Endothelial cell of umbilical vein (primary cell): ENCODE data around the gene SAP30L. TPM values are rescaled to one million over a fixed set of nuclear protein-coding genes. Genes with fewer than 3 reads are reported as not detected.

Experiments used
- BruUV-seq: library from RNA; stranded (reverse); fragments of 400-500 nt; replicated peaks from 2 replicates; lab custom pipeline; 2021; lab: Mats Ljungman, UMichigan
- CTCF ChIA-PET: fragments of 300-600, 350-600 bp; sonication (Branson Sonifier 250); formaldehyde crosslinking; loops from one replicate; lab custom pipeline; 2021; ENCODE audit warnings: antibody characterized with exemption, inconsistent platforms; lab: Charles Lee
- POLR2A ChIA-PET: fragments of 300-600, 350-600 bp; sonication (Branson Sonifier 250); formaldehyde crosslinking; loops from one replicate; lab custom pipeline; 2021; ENCODE audit warnings: antibody characterized with exemption, inconsistent platforms; lab: Charles Lee
- DNase-seq: peaks from one replicate; pipeline ENCODE4 v3.0.0-alpha.2; 2011; ENCODE audit warnings: low read depth, low spot score
- FAIRE-seq: peaks from 2 replicates; lab custom pipeline; 2011; peaks lifted over from hg19 to GRCh38; lab: Jason Lieb, UNC
- H2AFZ ChIP-seq: 2 replicates; pipeline ENCODE4 v1.6.0; 2012; ENCODE audit warnings: low read depth, low read length, control low read depth, inconsistent platforms
- H3K27ac ChIP-seq: 2 replicates; pipeline ENCODE4 v1.5.1; 2011; ENCODE audit warnings: low read depth, mild to moderate bottlenecking, control low read depth, low read length, moderate library complexity; ENCODE audit not compliant: insufficient read depth
- H3K27me3 ChIP-seq, 2 experiments: 2 replicates each; pipeline versions ENCODE4 v1.6.0 to v1.6.1; 2011; ENCODE audit warnings: low read length in 2 of 2, mixed read lengths in 1 of 2; ENCODE audit not compliant: control insufficient read depth in 2 of 2, insufficient read depth in 2 of 2
- H3K36me3 ChIP-seq, 2 experiments: 2 replicates in 1 of 2; 3 replicates in 1 of 2; pipeline ENCODE4 v1.5.1; 2011; ENCODE audit warnings: low read length in 2 of 2, mild to moderate bottlenecking in 1 of 2, moderate library complexity in 1 of 2; ENCODE audit not compliant: control insufficient read depth in 2 of 2, insufficient read depth in 2 of 2; ENCODE audit errors: extremely low read depth in 1 of 2
- H3K4me1 ChIP-seq: 3 replicates; pipeline ENCODE4 v1.5.1; 2011; ENCODE audit warnings: mild to moderate bottlenecking, low read length; ENCODE audit not compliant: control insufficient read depth, insufficient read depth; ENCODE audit errors: extremely low read depth
- H3K4me2 ChIP-seq: 2 replicates; pipeline ENCODE4 v1.6.1; 2011; ENCODE audit warnings: low read length, control low read depth, mixed read lengths; ENCODE audit not compliant: insufficient read depth
- H3K4me3 ChIP-seq, 3 experiments: fragments of 200-600 bp in 1 of 3; sonication (generic), shearing (Covaris generic) in 1 of 3; replicated peaks in 1 of 3; 2 replicates each; pipeline ENCODE4 v1.5.1; 2011 to 2016; ENCODE audit warnings: control low read depth in 3 of 3, low read length in 3 of 3, mild to moderate bottlenecking in 2 of 3, inconsistent platforms in 1 of 3, low read depth in 1 of 3, moderate library complexity in 1 of 3; ENCODE audit not compliant: insufficient read depth in 1 of 3
- H3K79me2 ChIP-seq: 2 replicates; pipeline ENCODE4 v1.6.0; 2012; ENCODE audit warnings: low read length, inconsistent platforms; ENCODE audit not compliant: control insufficient read depth, insufficient read depth
- H3K9ac ChIP-seq: replicated peaks from 2 replicates; pipeline ENCODE3; 2011; ENCODE audit warnings: low read length, control low read depth; ENCODE audit not compliant: insufficient read depth; ENCODE audit errors: extremely low read depth
- H3K9me1 ChIP-seq: replicated peaks from 3 replicates; pipeline ENCODE4 v1.6.0; 2011; ENCODE audit warnings: mild to moderate bottlenecking, low read length; ENCODE audit not compliant: control insufficient read depth, insufficient read depth; ENCODE audit errors: extremely low read depth
- H3K9me3 ChIP-seq: replicated peaks from 2 replicates; pipeline ENCODE4 v1.5.1; 2012; ENCODE audit warnings: low read length, inconsistent platforms; ENCODE audit not compliant: control insufficient read depth, insufficient read depth
- H4K20me1 ChIP-seq: replicated peaks from 2 replicates; pipeline ENCODE3; 2011; ENCODE audit warnings: mild to moderate bottlenecking, low read length; ENCODE audit not compliant: control insufficient read depth, insufficient read depth; ENCODE audit errors: extremely low read depth
- CTCF ChIP-seq, 2 donors: IDR thresholded peaks; 1 replicate in 1 of 2; 2 replicates in 1 of 2; pipeline ENCODE4 v1.5.1; 2011; ENCODE audit warnings: low read length in 2 of 2, mild to moderate bottlenecking in 2 of 2, moderate library complexity in 2 of 2, control low read depth in 1 of 2, inconsistent platforms in 1 of 2, low read depth in 1 of 2; ENCODE audit not compliant: insufficient read depth in 1 of 2; ENCODE audit errors: extremely low read depth in 1 of 2
- EZH2 ChIP-seq: IDR thresholded peaks from 2 replicates; pipeline ENCODE4 v1.6.1; 2012; ENCODE audit warnings: borderline replicate concordance, low read depth, mild to moderate bottlenecking, moderate library complexity, low read length, inconsistent platforms; ENCODE audit not compliant: severe bottlenecking
- FOS ChIP-seq: IDR thresholded peaks from 2 replicates; pipeline ENCODE4 v1.6.1; 2011; ENCODE audit warnings: mild to moderate bottlenecking, low read length, moderate library complexity, borderline replicate concordance; ENCODE audit not compliant: insufficient read depth
- GATA2 ChIP-seq: IDR thresholded peaks from 2 replicates; pipeline ENCODE4 v1.7.0; 2011; ENCODE audit warnings: low read depth, mild to moderate bottlenecking, moderate library complexity, mixed read lengths, low read length; ENCODE audit not compliant: insufficient read length, insufficient read depth
- MAX ChIP-seq: IDR thresholded peaks from 2 replicates; pipeline ENCODE4 v1.6.1; 2011; ENCODE audit not compliant: insufficient read depth, insufficient read length
- MYC ChIP-seq: IDR thresholded peaks from one replicate; pipeline ENCODE4 v1.6.1; 2011; ENCODE audit warnings: mild to moderate bottlenecking, low read depth, low read length
- POLR2AphosphoS5 ChIP-seq: IDR thresholded peaks from 2 replicates; pipeline ENCODE4 v1.6.1; 2012; ENCODE audit warnings: low read depth, mild to moderate bottlenecking, control low read depth, low read length, moderate library complexity; ENCODE audit not compliant: insufficient read depth
- dilution Hi-C: fragments of 300-500 bp; cut with MboI; formaldehyde crosslinking; loops from one replicate; pipeline ENCODE4 v1.15.0; 2019; ENCODE audit warnings: low sequenced_read_pairs; ENCODE audit not compliant: extremely low pct_ligation_motif_present
- intact Hi-C: fragments of 100-400 bp; cut with micrococcal nuclease; formaldehyde crosslinking; loops from one replicate; pipeline ENCODE4 v1.10.0; 2022
- polyA plus RNA-seq, 4 experiments: library from polyadenylated mRNA; depleted of rRNA in 3 of 4; stranded (reverse) in 3 of 4; unstranded in 1 of 4; fragments of >200 nt; gene quantifications; 2 replicates each; pipeline versions ENCODE4 v1.2.1 to v1.2.3, GENCODE V29; 2011 to 2012; ENCODE audit warnings: missing spikeins in 1 of 4
- total RNA-seq: library from RNA; stranded (reverse); gene quantifications from 2 replicates; pipeline ENCODE4 v1.2.3, GENCODE V29; 2021

SAP30L gene
- total and polyA plus RNA-seq, 2 donors (not counting 3 experiments of a cell fraction or from before 2014, with no cell fraction given): 18.1 to 37.8 TPM

GRCh38 chr5:154400678-154401077 is 45.1 kb upstream of the SAP30L start:
- no peak for TF ChIP-seq MYC
- no peak for TF ChIP-seq CTCF (IDR thresholded peaks at IDR 0.05; ENCODE audit: extremely low read depth in 1 of 2, insufficient read depth in 1 of 2, low read depth in 1 of 2, low read length in 2 of 2)
- TF ChIP-seq POLR2AphosphoS5: no peak
- no peak for TF ChIP-seq EZH2
- TF ChIP-seq FOS: no peak
- no peak for TF ChIP-seq MAX
- TF ChIP-seq GATA2: no peak
- Histone ChIP-seq H4K20me1 (no peaks in the 10 kb centered on the region), H3K27ac (no peak overlapping the region), H3K4me2 (no peak overlapping the region), H3K4me1 (peaks cover 10% of the 10 kb centered on the region), H3K36me3 (no peaks in the 10 kb centered on the region), H3K79me2 (no peaks in the 10 kb centered on the region), H3K9me3 (no peaks in the 10 kb centered on the region), H3K9ac (no peak overlapping the region), H3K4me3 (no peak overlapping the region), H3K9me1 (no peaks in the 10 kb centered on the region), H2AFZ (no peak overlapping the region), H3K27me3 (no peaks in the 10 kb centered on the region)
- intact Hi-C loops (no loop called here), dilution Hi-C loops (no loop called here)
- BruUV-seq: no TSS peak
- ChIA-PET POLR2A (no interaction called here), CTCF (no interaction called here)
- DNase-seq: no peak
- FAIRE-seq: no peak
